SK-N-MC (cell line): ENCODE results near the gene COMMD3.

Experiments used
- EZH2 ChIP-seq: fragments of 200-600 bp; sonication (generic); IDR thresholded peaks from one replicate; pipeline ENCODE4 v1.6.1; 2017; ENCODE audit warnings: antibody characterized with exemption
- POLR2AphosphoS5 ChIP-seq: IDR thresholded peaks from 2 replicates; pipeline ENCODE4 v1.6.1; 2012; ENCODE audit warnings: mild to moderate bottlenecking, low read depth, low read length, borderline replicate concordance

GRCh38 chr10:22309180-22310000 is 6.8 kb upstream of the COMMD3 start:
- TF ChIP-seq POLR2AphosphoS5, result no peak
- no peak for TF ChIP-seq EZH2
